K562 (cell line): ENCODE results near the gene MRPS10. TPM values are rescaled to one million over a fixed set of nuclear protein-coding genes. Genes with fewer than 3 reads are reported as not detected.
"Not testable (repeated sequence)": the region's sequence is repeated elsewhere in the genome, so short reads cannot be mapped to it uniquely, and the experiment has no call there.

Experiments
- ATAC-seq: fragments of 200-7000 bp; cut with Tn5 transposase; 3 replicates; pipeline ENCODE4 v1.9.1; 2020; ENCODE audit warnings: moderate library complexity
- BruUV-seq: library from RNA; stranded (reverse); fragments of 400-500 nt; replicated peaks from 2 replicates; lab custom pipeline; 2021; lab: Mats Ljungman, UMichigan
- CTCF ChIA-PET: fragments of 300-600 bp; formaldehyde crosslinking; extraction: SDS; loops from one replicate; lab custom pipeline; 2021; ENCODE audit warnings: low intra/inter-chr PET ratio; lab: Yijun Ruan, JAX
- POLR2A ChIA-PET: fragments of 300-600, 350-650 bp; sonication (Branson Sonifier 250); formaldehyde crosslinking; extraction: SDS; loops from one replicate; lab custom pipeline; 2021; ENCODE audit warnings: antibody characterized with exemption, inconsistent platforms; lab: Yijun Ruan, JAX
- DNase-seq, 4 experiments: peaks; one replicate each; pipeline versions ENCODE4 v3.0.0 to v3.0.0-alpha.2; 2011 to 2018; ENCODE audit warnings: low spot score in 3 of 4, mixed read lengths in 3 of 4; ENCODE audit errors: extremely low read depth in 1 of 4
- FAIRE-seq: peaks from 2 replicates; lab custom pipeline; 2011; peaks lifted over from hg19 to GRCh38; lab: Jason Lieb, UNC
- H2AFZ ChIP-seq: 2 replicates; pipeline ENCODE4 v1.6.0; 2011; ENCODE audit warnings: low read depth, low read length, control low read depth, inconsistent platforms
- H3K27ac ChIP-seq: fragments of 200-600 bp; 3 replicates; pipeline ENCODE4 v1.8.0; 2011; ENCODE audit warnings: low read depth, mild to moderate bottlenecking, control low read depth, inconsistent platforms, low read length, moderate library complexity, mixed read lengths; ENCODE audit errors: extremely low read depth
- H3K27me3 ChIP-seq, 2 experiments: fragments of 300-600 bp in 1 of 2; 2 replicates in 1 of 2; 3 replicates in 1 of 2; pipeline versions ENCODE4 v1.6.0 to v1.8.0; 2011; ENCODE audit warnings: inconsistent platforms in 2 of 2, low read length in 2 of 2, mild to moderate bottlenecking in 1 of 2, mixed read lengths in 1 of 2, moderate library complexity in 1 of 2; ENCODE audit not compliant: control insufficient read depth in 2 of 2, insufficient read depth in 2 of 2
- H3K36me3 ChIP-seq: fragments of 300-600 bp; 3 replicates; pipeline ENCODE4 v1.8.0; 2011; ENCODE audit warnings: mild to moderate bottlenecking, low read length, inconsistent platforms; ENCODE audit not compliant: control insufficient read depth, insufficient read depth
- H3K4me1 ChIP-seq, 2 experiments: fragments of 200-600 bp in 1 of 2; replicated peaks in 1 of 2; 2 replicates in 1 of 2; 3 replicates in 1 of 2; pipeline versions ENCODE4 v1.5.1 to v1.8.0; 2011; ENCODE audit warnings: inconsistent platforms in 2 of 2, low read length in 2 of 2, mild to moderate bottlenecking in 1 of 2, mixed read lengths in 1 of 2, moderate library complexity in 1 of 2; ENCODE audit not compliant: control insufficient read depth in 2 of 2, insufficient read depth in 2 of 2
- H3K4me2 ChIP-seq: 2 replicates; pipeline ENCODE4 v1.6.1; 2011; ENCODE audit warnings: low read length, control low read depth, inconsistent platforms, mixed read lengths; ENCODE audit not compliant: insufficient read depth
- H3K4me3 ChIP-seq: fragments of 200-600 bp; sonication (generic), shearing (Covaris generic); 2 replicates; pipeline ENCODE4 v1.5.1; 2016; ENCODE audit warnings: control low read depth, inconsistent platforms
- H3K79me2 ChIP-seq: fragments of 200-600 bp; 3 replicates; pipeline ENCODE4 v1.8.0; 2011; ENCODE audit warnings: low read length, inconsistent platforms; ENCODE audit not compliant: control insufficient read depth, insufficient read depth
- H3K9ac ChIP-seq, 2 experiments: 2 replicates each; pipeline versions ENCODE4 v1.6.0 to v1.6.1; 2011; ENCODE audit warnings: low read depth in 2 of 2, low read length in 2 of 2, control low read depth in 1 of 2, inconsistent platforms in 1 of 2, mild to moderate bottlenecking in 1 of 2, mixed read lengths in 1 of 2; ENCODE audit not compliant: insufficient read depth in 1 of 2
- H3K9me1 ChIP-seq: one replicate; pipeline ENCODE4 v1.6.0; 2011; ENCODE audit warnings: inconsistent platforms, mild to moderate bottlenecking, low read length, moderate library complexity; ENCODE audit not compliant: control insufficient read depth, insufficient read depth
- H3K9me3 ChIP-seq: replicated peaks from 2 replicates; pipeline ENCODE4 v1.5.1; 2011; ENCODE audit warnings: low read depth, low read length, inconsistent platforms; ENCODE audit not compliant: control insufficient read depth, insufficient read depth
- H4K20me1 ChIP-seq: replicated peaks from 2 replicates; pipeline ENCODE4 v1.6.1; 2011; ENCODE audit warnings: low read length, inconsistent platforms, mixed read lengths; ENCODE audit not compliant: control insufficient read depth, insufficient read depth
- ARID2 ChIP-seq: fragments of 450-650 bp; IDR thresholded peaks from 2 replicates; pipeline ENCODE4 v1.6.1; 2017; ENCODE audit warnings: antibody characterized with exemption, mild to moderate bottlenecking
- BACH1 ChIP-seq: fragments of 200-800 bp; sonication (Bioruptor generic); IDR thresholded peaks from 2 replicates; pipeline ENCODE4 v1.6.1; 2016; ENCODE audit warnings: missing genetic modification characterization, missing compliant biosample characterization
- C11orf30 ChIP-seq: fragments of 450-650 bp; IDR thresholded peaks from 2 replicates; pipeline ENCODE4 v1.6.1; 2016; ENCODE audit warnings: low read depth, mild to moderate bottlenecking
- CTCF ChIP-seq, 3 experiments: IDR thresholded peaks in 2 of 3; conservative IDR thresholded peaks in 1 of 3; 2 replicates each; pipeline ENCODE4 v1.5.1; 2011 to 2012; ENCODE audit warnings: low read length in 3 of 3, mild to moderate bottlenecking in 3 of 3, control low read depth in 2 of 3, improper control_type of control experiment in 1 of 3, inconsistent platforms in 1 of 3, low read depth in 1 of 3, mixed read lengths in 1 of 3, moderate library complexity in 1 of 3; ENCODE audit not compliant: insufficient read depth in 2 of 3
- MAFF ChIP-seq: IDR thresholded peaks from 2 replicates; pipeline ENCODE4 v1.6.1; 2012; ENCODE audit warnings: low read length, improper control_type of control experiment
- MAFG ChIP-seq: fragments of 450-650 bp; conservative IDR thresholded peaks from 2 replicates; pipeline ENCODE4 v1.6.1; 2016; ENCODE audit warnings: missing genetic modification characterization, missing compliant biosample characterization
- MAFK ChIP-seq: IDR thresholded peaks from 2 replicates; pipeline ENCODE4 v1.6.1; 2011; ENCODE audit warnings: low read length, improper control_type of control experiment
- MTA2 ChIP-seq: fragments of 450-650 bp; IDR thresholded peaks from 2 replicates; pipeline ENCODE4 v1.6.1; 2016; ENCODE audit warnings: low read depth
- RAD21 ChIP-seq, 2 experiments: fragments of 250-450 bp in 1 of 2; fragments of 450-650 bp in 1 of 2; sonication (Bioruptor Pico) in 1 of 2; formaldehyde crosslinking in 1 of 2; IDR thresholded peaks in 1 of 2; conservative IDR thresholded peaks in 1 of 2; 2 replicates each; pipeline versions ENCODE4 v1.4.0 to v1.8.0; 2020 to 2022; ENCODE audit warnings: mild to moderate bottlenecking in 2 of 2, moderate library complexity in 1 of 2
- SRSF9 ChIP-seq: fragments of 200-400 bp; formaldehyde crosslinking; IDR thresholded peaks from 2 replicates; pipeline ENCODE4 v1.6.1; 2017; ENCODE audit warnings: low read depth, low read length, borderline replicate concordance
- STAG1 ChIP-seq: sonication (generic); formaldehyde crosslinking; IDR thresholded peaks from 2 replicates; pipeline ENCODE4 v1.5.0; 2020; ENCODE audit warnings: missing genetic modification reagents, borderline replicate concordance
- ZNF316 ChIP-seq: fragments of 450-650 bp; IDR thresholded peaks from 2 replicates; pipeline ENCODE4 v1.6.1; 2016
- WGBS: fragments of 100-300 bp; shearing (Covaris generic); methylation state at CpG from one replicate; pipeline ENCODE4 v1.1.6; 2016; ENCODE audit warnings: low coverage, mixed read lengths; ENCODE audit not compliant: insufficient coverage; ENCODE audit errors: missing lambda C conversion rate; 5-methylcytosine and 5-hydroxymethylcytosine counted together
- in situ Hi-C: fragments of 300-500 bp; cut with MboI; formaldehyde crosslinking; loops from 4 replicates; pipeline ENCODE4 v1.15.0; 2018; ENCODE audit warnings: inconsistent platforms, mixed read lengths
- intact Hi-C: fragments of 100-400 bp; cut with micrococcal nuclease; formaldehyde crosslinking; loops from 2 replicates; pipeline ENCODE4 v1.14.2; 2022
- polyA plus RNA-seq, 8 experiments: library from polyadenylated mRNA; depleted of rRNA in 4 of 8; stranded (reverse) in 5 of 8; unstranded in 3 of 8; fragments of >200 nt; fragmentation: Nextera tagmentation in 2 of 8; fragmentation: Illumina TruSeq in 1 of 8; extraction: Ambion mirVana in 2 of 8; extraction: Trizol in 1 of 8; gene quantifications; 2 replicates each; pipeline versions ENCODE4 v1.2.1 to v1.2.3, GENCODE V29; 2011 to 2014; ENCODE audit warnings: inconsistent platforms in 1 of 8, missing spikeins in 1 of 8
- total RNA-seq, 7 experiments: library from RNA; depleted of rRNA in 6 of 7; stranded (reverse); fragments of >200 nt in 6 of 7; fragmentation: Illumina TruSeq in 2 of 7; extraction: Trizol in 2 of 7; gene quantifications; 2 replicates each; pipeline versions ENCODE4 v1.2.1 to v1.2.3, GENCODE V29; 2011 to 2021; ENCODE audit warnings: low replicate concordance in 1 of 7

The MRPS10 gene
- total and polyA plus RNA-seq, 9 of the 15 experiments (the other 6 are each of a cell fraction or from before 2014, with no cell fraction given), result 48.6 to 166 (median 93.7) TPM

GRCh38 chr6:42169780-42170179 is 47.9 kb downstream of the MRPS10 start:
- H3K9me1 ChIP-seq, H3K9me3 ChIP-seq, H4K20me1 ChIP-seq, FAIRE-seq, H3K9ac ChIP-seq, H2AFZ ChIP-seq, H3K4me2 ChIP-seq, H3K36me3 ChIP-seq, ATAC-seq, intact Hi-C loops, H3K79me2 ChIP-seq, H3K4me1 ChIP-seq, in situ Hi-C loops, H3K4me3 ChIP-seq, H3K27me3 ChIP-seq, BruUV-seq, H3K27ac ChIP-seq, DNase-seq: not testable (repeated sequence)
- 25% methylated on average over 2 of the region's 2 CpGs for WGBS
- ChIA-PET POLR2A (interaction anchor here (2.0 kb wide), 1 partner anchor 24 kb away, joined by 5 read pairs; the partner anchor contains the start of gene GUCA1B), CTCF (interaction anchor here (4.6 kb wide), 1 partner anchor 45 kb away, joined by 47 read pairs; no protein-coding TSS in a partner anchor)
- peak; percentile 74 for TF ChIP-seq C11orf30
- peak; percentile 17; the same call in 1 of the 2 replicates for TF ChIP-seq MAFF
- TF ChIP-seq MAFG (tag), result peak; percentile 46
- TF ChIP-seq MAFK, result peak; percentile 30; the same call in 1 of the 2 replicates
- peak; percentile 81 for TF ChIP-seq ZNF316

- H3K36me3 ChIP-seq, result no peaks in the 10 kb centered on the region
- peaks cover 3 to 9% of the 10 kb centered on the region in 2 experiments; a peak in 2 of 5 replicates for H3K27me3 ChIP-seq
- ChIA-PET CTCF (interaction anchor here (1.2 to 4.9 kb wide), 4 partner anchors 46 to 92 kb away, joined by 5 to 77 read pairs (median 42); no protein-coding TSS in a partner anchor), POLR2A (interaction anchor here (0.6 to 2.0 kb wide), 4 partner anchors 26 to 273 kb away, joined by 3 to 5 read pairs (median 4); partner anchors contain the start of gene GUCA1B)
- no peaks in the 10 kb centered on the region; the same call in 1 of the 2 replicates for H3K9me3 ChIP-seq
- no peak overlapping the region for H3K4me2 ChIP-seq
- H3K9me1 ChIP-seq, result no peaks in the 10 kb centered on the region
- no peaks in the 10 kb centered on the region for H4K20me1 ChIP-seq
- no peak for DNase-seq
- H3K9ac ChIP-seq, result no peak overlapping the region
- H3K27ac ChIP-seq, result no peak overlapping the region
- no TSS peak for BruUV-seq
- H3K4me3 ChIP-seq, result no peak overlapping the region
- H2AFZ ChIP-seq, result peak overlapping the region; percentile 25
- H3K4me1 ChIP-seq, result peaks cover 6 to 8% of the 10 kb centered on the region in 2 experiments; a peak in 1 of 5 replicates
- no peak for ATAC-seq
- FAIRE-seq, result no peak
- H3K79me2 ChIP-seq, result no peaks in the 10 kb centered on the region
- 47% methylated on average over 6 of the region's 6 CpGs for WGBS
- intact Hi-C loops, result no loop called here
- in situ Hi-C loops, result no loop called here
- TF ChIP-seq MTA2 (no peak), CTCF (IDR thresholded peaks at IDR 0.05 in 2 of 3, conservative IDR thresholded peaks at IDR 0.05 in 1 of 3; ENCODE audit: insufficient read depth in 2 of 3, low read depth in 1 of 3, low read length in 3 of 3) (peak; percentile 9 to 50 (median 40); a peak in 4 of 6 replicates), RAD21 (CRISPR knock-in tag; conservative IDR thresholded peaks at IDR 0.05 in 1 of 2, IDR thresholded peaks at IDR 0.05 in 1 of 2) (peak in 1 of 2 experiments; percentile 71; a peak in 3 of 4 replicates), STAG1 (CRISPR knock-in tag) (peak; percentile 28; the same call in 1 of the 2 replicates), SRSF9 (no peak), ARID2 (0 out of 2 replicates have a peak, but pooled peaks have one; percentile 76), BACH1 (tag) (no peak)
Observed at GRCh38 chr6:42168650-42169049, 49.0 kb downstream of the MRPS10 start.
